Endothelial cell of umbilical vein (primary cell): Measurements from ENCODE around the gene CEP192.

Source experiments
- CTCF ChIP-seq, 2 donors: IDR thresholded peaks; 1 replicate in 1 of 2; 2 replicates in 1 of 2; pipeline ENCODE4 v1.5.1; 2011; ENCODE audit warnings: low read length in 2 of 2, mild to moderate bottlenecking in 2 of 2, moderate library complexity in 2 of 2, control low read depth in 1 of 2, inconsistent platforms in 1 of 2, low read depth in 1 of 2; ENCODE audit not compliant: insufficient read depth in 1 of 2; ENCODE audit errors: extremely low read depth in 1 of 2
- FOS ChIP-seq: IDR thresholded peaks from 2 replicates; pipeline ENCODE4 v1.6.1; 2011; ENCODE audit warnings: mild to moderate bottlenecking, low read length, moderate library complexity, borderline replicate concordance; ENCODE audit not compliant: insufficient read depth
- GATA2 ChIP-seq: IDR thresholded peaks from 2 replicates; pipeline ENCODE4 v1.7.0; 2011; ENCODE audit warnings: low read depth, mild to moderate bottlenecking, moderate library complexity, mixed read lengths, low read length; ENCODE audit not compliant: insufficient read length, insufficient read depth
- POLR2A ChIP-seq: IDR thresholded peaks from 2 replicates; pipeline ENCODE4 v1.6.1; 2012; ENCODE audit warnings: low read depth, mild to moderate bottlenecking, control low read depth, low read length
- POLR2AphosphoS5 ChIP-seq: IDR thresholded peaks from 2 replicates; pipeline ENCODE4 v1.6.1; 2012; ENCODE audit warnings: low read depth, mild to moderate bottlenecking, control low read depth, low read length, moderate library complexity; ENCODE audit not compliant: insufficient read depth

GRCh38 chr18:13136904-13137669 is 145.9 kb downstream of the CEP192 start:
- TF ChIP-seq CTCF (IDR thresholded peaks at IDR 0.05; ENCODE audit: extremely low read depth in 1 of 2, insufficient read depth in 1 of 2, low read depth in 1 of 2, low read length in 2 of 2): no peak
- no peak for TF ChIP-seq GATA2
- TF ChIP-seq POLR2A: no peak
- TF ChIP-seq FOS: no peak
- no peak for TF ChIP-seq POLR2AphosphoS5
